ENCODE measurements around the gene NGB. TPM values are rescaled to one million over a fixed set of nuclear protein-coding genes. Genes with fewer than 3 reads are reported as not detected.

The NGB gene
- total and polyA plus RNA-seq, 2 donors (not counting 3 experiments of a cell fraction or from before 2014, with no cell fraction given): not detected

DNA sequence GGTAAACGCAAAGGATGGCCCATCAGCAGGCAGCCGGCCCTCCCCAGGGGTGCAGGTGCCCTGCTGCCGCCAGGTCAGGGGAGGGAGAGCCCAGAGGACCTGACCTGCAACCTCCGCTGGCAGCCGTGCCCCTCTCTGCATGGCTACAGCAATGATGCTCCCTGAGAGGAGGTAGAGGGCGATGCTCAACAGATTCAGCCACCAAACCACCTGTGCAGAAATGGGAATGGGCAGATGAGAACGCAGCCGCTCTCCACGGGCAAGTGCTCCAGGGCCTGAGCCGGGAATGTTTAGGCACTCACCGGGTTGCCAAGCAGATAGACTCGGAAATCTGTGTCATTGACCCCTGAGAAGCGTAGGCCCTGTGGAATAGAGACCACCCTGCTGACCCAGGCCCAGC, 8.7 kb upstream of the NGB start:
- H3K27ac ChIP-seq (ENCODE audit: insufficient read depth, low read depth, low read length): no peak overlapping the region
- dilution Hi-C loops (cut with MboI; ENCODE audit: extremely low pct_ligation_motif_present, low sequenced_read_pairs): no loop called here
- ChIA-PET CTCF (interaction anchor here (1.4 kb wide), 1 partner anchor 36 kb away, joined by 13 read pairs; no protein-coding TSS in a partner anchor), POLR2A (no interaction called here)
- H3K4me2 ChIP-seq (ENCODE audit: insufficient read depth, low read length): no peak overlapping the region
- intact Hi-C loops (cut with micrococcal nuclease): no loop called here
- FAIRE-seq (no peak), DNase-seq (ENCODE audit: low read depth, low spot score) (no peak)
- no peaks in the 10 kb centered on the region for H3K79me2 ChIP-seq (ENCODE audit: control insufficient read depth, insufficient read depth, low read length)
- peaks cover 9% of the 10 kb centered on the region in 2 experiments for H3K36me3 ChIP-seq (ENCODE audit: control insufficient read depth in 2 of 2, extremely low read depth in 1 of 2, insufficient read depth in 2 of 2, low read length in 2 of 2)
- no peaks in the 10 kb centered on the region for H3K9me1 ChIP-seq (replicated peaks; ENCODE audit: control insufficient read depth, extremely low read depth, insufficient read depth, low read length)
- H3K9ac ChIP-seq (replicated peaks; ENCODE audit: extremely low read depth, insufficient read depth, low read length): no peak overlapping the region
- H3K4me3 ChIP-seq (replicated peaks in 1 of 3; ENCODE audit: insufficient read depth in 1 of 3, low read depth in 1 of 3, low read length in 3 of 3): no peak overlapping the region
- H3K9me3 ChIP-seq (replicated peaks; ENCODE audit: control insufficient read depth, insufficient read depth, low read length): no peaks in the 10 kb centered on the region
- H3K27me3 ChIP-seq (ENCODE audit: control insufficient read depth in 2 of 2, insufficient read depth in 2 of 2, low read length in 2 of 2): no peaks in the 10 kb centered on the region
- BruUV-seq (replicated peaks): no TSS peak
- H2AFZ ChIP-seq (ENCODE audit: low read depth, low read length): no peak overlapping the region
- H4K20me1 ChIP-seq (replicated peaks; ENCODE audit: control insufficient read depth, extremely low read depth, insufficient read depth, low read length): no peaks in the 10 kb centered on the region
- H3K4me1 ChIP-seq (ENCODE audit: control insufficient read depth, extremely low read depth, insufficient read depth, low read length): no peaks in the 10 kb centered on the region
- TF ChIP-seq, protein P1, sequence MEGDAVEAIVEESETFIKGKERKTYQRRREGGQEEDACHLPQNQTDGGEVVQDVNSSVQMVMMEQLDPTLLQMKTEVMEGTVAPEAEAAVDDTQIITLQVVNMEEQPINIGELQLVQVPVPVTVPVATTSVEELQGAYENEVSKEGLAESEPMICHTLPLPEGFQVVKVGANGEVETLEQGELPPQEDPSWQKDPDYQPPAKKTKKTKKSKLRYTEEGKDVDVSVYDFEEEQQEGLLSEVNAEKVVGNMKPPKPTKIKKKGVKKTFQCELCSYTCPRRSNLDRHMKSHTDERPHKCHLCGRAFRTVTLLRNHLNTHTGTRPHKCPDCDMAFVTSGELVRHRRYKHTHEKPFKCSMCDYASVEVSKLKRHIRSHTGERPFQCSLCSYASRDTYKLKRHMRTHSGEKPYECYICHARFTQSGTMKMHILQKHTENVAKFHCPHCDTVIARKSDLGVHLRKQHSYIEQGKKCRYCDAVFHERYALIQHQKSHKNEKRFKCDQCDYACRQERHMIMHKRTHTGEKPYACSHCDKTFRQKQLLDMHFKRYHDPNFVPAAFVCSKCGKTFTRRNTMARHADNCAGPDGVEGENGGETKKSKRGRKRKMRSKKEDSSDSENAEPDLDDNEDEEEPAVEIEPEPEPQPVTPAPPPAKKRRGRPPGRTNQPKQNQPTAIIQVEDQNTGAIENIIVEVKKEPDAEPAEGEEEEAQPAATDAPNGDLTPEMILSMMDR (IDR thresholded peaks at IDR 0.05; ENCODE audit: extremely low read depth in 1 of 2, insufficient read depth in 1 of 2, low read depth in 1 of 2, low read length in 2 of 2): no peak
- TF ChIP-seq, protein P2, sequence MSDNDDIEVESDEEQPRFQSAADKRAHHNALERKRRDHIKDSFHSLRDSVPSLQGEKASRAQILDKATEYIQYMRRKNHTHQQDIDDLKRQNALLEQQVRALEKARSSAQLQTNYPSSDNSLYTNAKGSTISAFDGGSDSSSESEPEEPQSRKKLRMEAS (IDR thresholded peaks at IDR 0.05; ENCODE audit: insufficient read depth, insufficient read length): no peak
- TF ChIP-seq JUN (IDR thresholded peaks at IDR 0.05; ENCODE audit: borderline replicate concordance, insufficient read depth, insufficient read length, low read depth): no peak
- TF ChIP-seq MYC (IDR thresholded peaks at IDR 0.05; ENCODE audit: low read depth, low read length): no peak
- TF ChIP-seq POLR2A (IDR thresholded peaks at IDR 0.05; ENCODE audit: low read depth, low read length): no peak
- no peak for TF ChIP-seq POLR2AphosphoS5 (IDR thresholded peaks at IDR 0.05; ENCODE audit: insufficient read depth, low read depth, low read length)
- TF ChIP-seq EZH2 (IDR thresholded peaks at IDR 0.05; ENCODE audit: borderline replicate concordance, low read depth, low read length, severe bottlenecking): no peak
- no peak for TF ChIP-seq GATA2 (IDR thresholded peaks at IDR 0.05; ENCODE audit: insufficient read depth, insufficient read length, low read depth, low read length)
- no peak for TF ChIP-seq FOS (IDR thresholded peaks at IDR 0.05; ENCODE audit: borderline replicate concordance, insufficient read depth, low read length)
